DOHH2 (cell line): Measurements from ENCODE around the gene RPN1.

Experiments
- H3F3A ChIP-seq: fragments of 200-600 bp; sonication (generic), shearing (Covaris generic); 2 replicates; pipeline ENCODE4 v1.6.0; 2016; ENCODE audit warnings: antibody characterized with exemption, mild to moderate bottlenecking; ENCODE audit not compliant: control insufficient read depth, insufficient read depth
- H3K27ac ChIP-seq: fragments of 200-600 bp; sonication (generic); 2 replicates; pipeline ENCODE4 v1.5.1; 2014; ENCODE audit warnings: low read depth, mild to moderate bottlenecking, low read length, moderate library complexity
- H3K27me3 ChIP-seq: fragments of 200-600 bp; sonication (generic); 2 replicates; pipeline ENCODE4 v1.6.1; 2014; ENCODE audit warnings: mild to moderate bottlenecking, low read length, mixed read lengths; ENCODE audit not compliant: control insufficient read depth
- H3K36me3 ChIP-seq: fragments of 200-600 bp; sonication (generic); 2 replicates; pipeline ENCODE4 v1.6.1; 2014; ENCODE audit warnings: mild to moderate bottlenecking, low read length, moderate library complexity, mixed read lengths; ENCODE audit not compliant: control insufficient read depth
- H3K4me1 ChIP-seq: fragments of 200-600 bp; sonication (generic); 2 replicates; pipeline ENCODE4 v1.6.1; 2014; ENCODE audit warnings: mild to moderate bottlenecking, low read length, mixed read lengths; ENCODE audit not compliant: control insufficient read depth
- H3K4me2 ChIP-seq: fragments of 200-600 bp; sonication (generic); 2 replicates; pipeline ENCODE4 v1.6.0; 2014; ENCODE audit warnings: mild to moderate bottlenecking, low read length, moderate library complexity
- H3K4me3 ChIP-seq: fragments of 200-600 bp; sonication (generic); 2 replicates; pipeline ENCODE4 v1.5.1; 2014; ENCODE audit warnings: mild to moderate bottlenecking, low read length, mixed read lengths
- H3K79me2 ChIP-seq: fragments of 200-600 bp; sonication (generic); 2 replicates; pipeline ENCODE4 v1.6.1; 2014; ENCODE audit warnings: mild to moderate bottlenecking, low read length, mixed read lengths; ENCODE audit not compliant: control insufficient read depth
- H3K9me2 ChIP-seq: fragments of 200-600 bp; sonication (generic); replicated peaks from 2 replicates; pipeline ENCODE4 v1.6.1; 2014; ENCODE audit warnings: mild to moderate bottlenecking, low read length, mixed read lengths; ENCODE audit not compliant: control insufficient read depth
- H3K9me3 ChIP-seq: fragments of 200-600 bp; sonication (generic); 2 replicates; pipeline ENCODE4 v1.6.1; 2014; ENCODE audit warnings: antibody characterized with exemption, low read length, mixed read lengths; ENCODE audit not compliant: control insufficient read depth, insufficient read depth
- H4K20me1 ChIP-seq: fragments of 200-600 bp; sonication (generic); 2 replicates; pipeline ENCODE4 v1.6.0; 2014; ENCODE audit warnings: low read depth, mild to moderate bottlenecking, antibody characterized with exemption, low read length, moderate library complexity; ENCODE audit not compliant: control insufficient read depth, insufficient read depth
- CTCF ChIP-seq: fragments of 200-600 bp; sonication (generic); IDR thresholded peaks from one replicate; pipeline ENCODE4 v1.5.1; 2014; ENCODE audit warnings: antibody characterized with exemption, mild to moderate bottlenecking, low read depth, low read length; ENCODE audit not compliant: poor library complexity, severe bottlenecking
- EZH2phosphoT487 ChIP-seq: fragments of 200-600 bp; sonication (generic); IDR thresholded peaks from 2 replicates; pipeline ENCODE4 v1.6.1; 2017; ENCODE audit warnings: borderline replicate concordance, mild to moderate bottlenecking, antibody characterized with exemption, low read length, moderate library complexity, mixed read lengths

The RPN1 gene

DNA sequence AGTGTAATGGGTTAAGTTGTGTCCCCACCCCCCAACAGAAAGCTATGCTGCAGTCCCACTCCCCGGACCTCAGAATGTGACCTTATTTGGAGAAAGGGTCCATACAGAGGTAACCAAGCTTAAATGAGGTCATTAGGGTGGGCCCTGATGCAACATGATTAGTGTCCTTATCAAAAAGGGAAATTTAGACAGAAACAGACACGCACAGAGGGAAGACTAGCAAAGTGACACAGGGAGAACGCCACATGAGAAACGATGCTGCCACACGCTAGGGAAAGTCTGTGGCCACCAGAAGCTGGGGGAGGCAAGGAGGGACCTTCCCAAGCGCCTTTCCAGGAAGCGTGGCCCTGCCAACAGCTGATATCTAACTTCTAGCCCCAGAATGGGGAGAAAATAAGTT, 65.4 kb downstream of the RPN1 start:
- Histone ChIP-seq H4K20me1 (no peaks in the 10 kb centered on the region), H3K27me3 (no peaks in the 10 kb centered on the region), H3K27ac (no peak overlapping the region), H3K4me1 (no peaks in the 10 kb centered on the region), H3K4me2 (no peak overlapping the region), H3K9me3 (no peaks in the 10 kb centered on the region), H3K36me3 (no peaks in the 10 kb centered on the region), H3F3A (no peaks in the 10 kb centered on the region), H3K79me2 (no peaks in the 10 kb centered on the region), H3K4me3 (no peak overlapping the region), H3K9me2 (no peaks in the 10 kb centered on the region)
- TF ChIP-seq EZH2phosphoT487 (no peak), CTCF (no peak)

DNA sequence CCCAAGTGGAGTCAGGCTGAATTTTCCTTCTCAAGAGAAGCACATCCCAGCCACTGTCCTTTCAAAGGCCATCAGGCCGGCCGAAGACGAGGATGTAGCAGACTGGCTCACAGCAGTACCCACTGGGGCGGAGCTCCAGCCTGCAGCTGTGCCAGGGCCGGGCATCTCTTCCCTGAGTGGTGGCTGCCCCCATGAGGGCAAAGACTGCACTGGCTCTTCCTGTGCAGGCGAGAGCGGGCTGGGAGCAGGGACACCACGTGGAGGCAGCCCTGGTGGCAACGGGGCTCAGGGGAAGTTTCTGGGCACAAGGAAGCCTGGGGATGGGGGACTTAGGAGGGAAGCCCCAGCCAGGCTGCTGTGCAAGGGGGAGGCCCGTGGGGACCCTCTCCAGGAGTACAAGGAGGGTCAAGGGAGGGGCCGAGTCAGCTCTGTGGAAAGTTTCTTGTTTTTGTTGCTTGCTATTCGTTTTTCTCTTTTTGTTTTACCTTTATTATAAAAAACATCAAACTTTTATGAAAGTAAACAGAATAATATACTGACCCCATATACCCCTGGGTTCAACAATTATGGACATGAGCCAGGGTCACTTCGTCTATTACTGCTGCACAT, 66.1 kb downstream of the RPN1 start:
- Histone ChIP-seq H3K79me2 (no peaks in the 10 kb centered on the region), H3K27me3 (no peaks in the 10 kb centered on the region), H3K9me3 (0 out of 2 replicates have a peak, but pooled peaks cover 3% of the 10 kb centered on the region), H3K4me3 (no peak overlapping the region), H3K36me3 (no peaks in the 10 kb centered on the region), H3K9me2 (no peaks in the 10 kb centered on the region), H4K20me1 (no peaks in the 10 kb centered on the region), H3K4me1 (no peaks in the 10 kb centered on the region), H3K27ac (no peak overlapping the region), H3F3A (no peaks in the 10 kb centered on the region), H3K4me2 (no peak overlapping the region)
- TF ChIP-seq EZH2phosphoT487 (no peak), CTCF (peak; percentile 53)

GRCh38 chr3:128581566-128581965, 69.1 kb downstream of the RPN1 start:
- H3K36me3 ChIP-seq, result no peaks in the 10 kb centered on the region
- H3K27me3 ChIP-seq, result no peaks in the 10 kb centered on the region
- H3K27ac ChIP-seq, result no peak overlapping the region
- 0 out of 2 replicates have a peak, but pooled peaks cover 3% of the 10 kb centered on the region for H3K9me3 ChIP-seq
- H3K4me2 ChIP-seq, result no peak overlapping the region
- no peak overlapping the region for H3K4me3 ChIP-seq
- no peaks in the 10 kb centered on the region for H3K9me2 ChIP-seq
- no peaks in the 10 kb centered on the region for H4K20me1 ChIP-seq
- no peaks in the 10 kb centered on the region for H3K79me2 ChIP-seq
- TF ChIP-seq CTCF, result no peak
- TF ChIP-seq EZH2phosphoT487, result no peak
- H3F3A ChIP-seq, result no peaks in the 10 kb centered on the region
- H3K4me1 ChIP-seq, result no peaks in the 10 kb centered on the region
